ENCODE data around the gene RUNDC1. TPM values are rescaled to one million over a fixed set of nuclear protein-coding genes. Genes with fewer than 3 reads are reported as not detected.

The RUNDC1 gene
- total RNA-seq, 6 experiments from 2014 or later: 9.9 to 14.6 (median 10.3) TPM

GRCh38 chr17:43024407-43025289 lies 44.3 kb downstream of the RUNDC1 start, which contains the start of gene RND2:
RND2 (plus strand) TSS chr17:43025231; CDS start chr17:43025348, 117 bp downstream.
- Mint-ChIP-seq H3K27me3 (ENCODE audit: insufficient read depth) (peaks cover 7% of the 10 kb centered on the region), H3K4me3 (peak within 1 kb of the TSS; percentile 92), H3K27ac (peak within 1 kb of the TSS; percentile 92), H3K36me3 (ENCODE audit: low read depth) (no peaks in the 10 kb centered on the region), H3K9me3 (no peaks in the 10 kb centered on the region), H3K4me1 (ENCODE audit: low read depth) (peaks cover 19% of the 10 kb centered on the region)
- TF ChIP-seq, protein P1, sequence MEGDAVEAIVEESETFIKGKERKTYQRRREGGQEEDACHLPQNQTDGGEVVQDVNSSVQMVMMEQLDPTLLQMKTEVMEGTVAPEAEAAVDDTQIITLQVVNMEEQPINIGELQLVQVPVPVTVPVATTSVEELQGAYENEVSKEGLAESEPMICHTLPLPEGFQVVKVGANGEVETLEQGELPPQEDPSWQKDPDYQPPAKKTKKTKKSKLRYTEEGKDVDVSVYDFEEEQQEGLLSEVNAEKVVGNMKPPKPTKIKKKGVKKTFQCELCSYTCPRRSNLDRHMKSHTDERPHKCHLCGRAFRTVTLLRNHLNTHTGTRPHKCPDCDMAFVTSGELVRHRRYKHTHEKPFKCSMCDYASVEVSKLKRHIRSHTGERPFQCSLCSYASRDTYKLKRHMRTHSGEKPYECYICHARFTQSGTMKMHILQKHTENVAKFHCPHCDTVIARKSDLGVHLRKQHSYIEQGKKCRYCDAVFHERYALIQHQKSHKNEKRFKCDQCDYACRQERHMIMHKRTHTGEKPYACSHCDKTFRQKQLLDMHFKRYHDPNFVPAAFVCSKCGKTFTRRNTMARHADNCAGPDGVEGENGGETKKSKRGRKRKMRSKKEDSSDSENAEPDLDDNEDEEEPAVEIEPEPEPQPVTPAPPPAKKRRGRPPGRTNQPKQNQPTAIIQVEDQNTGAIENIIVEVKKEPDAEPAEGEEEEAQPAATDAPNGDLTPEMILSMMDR (IDR thresholded peaks at IDR 0.05): peak; percentile 85
- peak; percentile 95 for DNase-seq

DNA sequence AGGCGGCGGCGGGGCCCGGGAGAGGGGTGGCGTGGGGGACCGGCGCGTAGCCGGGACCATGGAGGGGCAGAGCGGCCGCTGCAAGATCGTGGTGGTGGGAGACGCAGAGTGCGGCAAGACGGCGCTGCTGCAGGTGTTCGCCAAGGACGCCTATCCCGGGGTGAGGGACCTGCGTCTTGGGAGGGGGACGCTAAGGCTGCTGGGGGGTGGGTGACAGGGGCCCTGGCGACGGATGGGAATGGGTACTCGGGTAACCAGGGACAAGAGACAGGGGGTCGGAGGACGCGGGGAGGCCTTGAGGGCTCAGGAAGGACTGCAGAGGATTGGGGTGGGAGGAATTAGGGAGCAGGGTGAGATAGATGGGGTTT lies 44.9 kb downstream of the RUNDC1 start:
- H3K27ac Mint-ChIP-seq: no peak overlapping the region

GRCh38 chr17:43025766-43026537 lies 45.6 kb downstream of the RUNDC1 start:
- H3K9me3 Mint-ChIP-seq: no peaks in the 10 kb centered on the region
- no peak overlapping the region for H3K27ac Mint-ChIP-seq
- TF ChIP-seq, protein P1 (IDR thresholded peaks at IDR 0.05): no peak
- H3K4me1 Mint-ChIP-seq (ENCODE audit: low read depth): peaks cover 10% of the 10 kb centered on the region
- H3K4me3 Mint-ChIP-seq: peak overlapping the region; percentile 79; the same call in 1 of the 2 replicates
- H3K27me3 Mint-ChIP-seq (ENCODE audit: insufficient read depth): peaks cover 7% of the 10 kb centered on the region
- no peak for DNase-seq
- H3K36me3 Mint-ChIP-seq (ENCODE audit: low read depth): no peaks in the 10 kb centered on the region

More for the DNA sequence above, 44.9 kb downstream of the RUNDC1 start:
- H3K9me3 Mint-ChIP-seq: no peaks in the 10 kb centered on the region
- H3K36me3 Mint-ChIP-seq (ENCODE audit: low read depth): no peaks in the 10 kb centered on the region
- H3K4me1 Mint-ChIP-seq (ENCODE audit: low read depth): peaks cover 12% of the 10 kb centered on the region
- H3K4me3 Mint-ChIP-seq: peak overlapping the region; percentile 79
- H3K27me3 Mint-ChIP-seq (ENCODE audit: insufficient read depth): peaks cover 7% of the 10 kb centered on the region
- no peak for DNase-seq
- TF ChIP-seq, protein P1 (IDR thresholded peaks at IDR 0.05): no peak

DNA sequence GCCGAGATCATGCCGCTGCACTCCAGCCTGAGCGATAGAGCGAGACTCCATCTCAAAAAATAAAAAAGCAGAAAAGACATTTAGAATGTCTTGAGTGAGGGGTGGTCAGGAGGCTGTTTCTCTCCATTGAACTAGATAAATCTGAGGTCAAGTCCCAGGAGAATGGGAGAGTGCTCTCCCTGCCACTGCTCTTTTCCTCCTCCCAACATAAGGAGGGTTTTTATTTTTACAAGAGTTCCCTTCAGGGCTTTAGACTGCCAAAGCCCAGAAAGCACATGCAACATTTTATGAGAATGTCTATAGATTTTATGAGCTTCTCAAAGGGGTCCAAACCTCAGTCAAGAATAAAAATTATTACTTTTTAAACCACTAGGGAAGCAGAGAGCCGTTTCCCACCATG lies 46.2 kb downstream of the RUNDC1 start:
- TF ChIP-seq, protein P1 (IDR thresholded peaks at IDR 0.05): peak; percentile 20; the same call in 1 of the 2 replicates
- no peak overlapping the region for H3K27ac Mint-ChIP-seq
- H3K4me1 Mint-ChIP-seq (ENCODE audit: low read depth): peaks cover 10% of the 10 kb centered on the region
- H3K27me3 Mint-ChIP-seq (ENCODE audit: insufficient read depth): peaks cover 7% of the 10 kb centered on the region
- no peaks in the 10 kb centered on the region for H3K9me3 Mint-ChIP-seq
- DNase-seq: no peak
- H3K36me3 Mint-ChIP-seq (ENCODE audit: low read depth): no peaks in the 10 kb centered on the region
- H3K4me3 Mint-ChIP-seq: no peak overlapping the region

DNA sequence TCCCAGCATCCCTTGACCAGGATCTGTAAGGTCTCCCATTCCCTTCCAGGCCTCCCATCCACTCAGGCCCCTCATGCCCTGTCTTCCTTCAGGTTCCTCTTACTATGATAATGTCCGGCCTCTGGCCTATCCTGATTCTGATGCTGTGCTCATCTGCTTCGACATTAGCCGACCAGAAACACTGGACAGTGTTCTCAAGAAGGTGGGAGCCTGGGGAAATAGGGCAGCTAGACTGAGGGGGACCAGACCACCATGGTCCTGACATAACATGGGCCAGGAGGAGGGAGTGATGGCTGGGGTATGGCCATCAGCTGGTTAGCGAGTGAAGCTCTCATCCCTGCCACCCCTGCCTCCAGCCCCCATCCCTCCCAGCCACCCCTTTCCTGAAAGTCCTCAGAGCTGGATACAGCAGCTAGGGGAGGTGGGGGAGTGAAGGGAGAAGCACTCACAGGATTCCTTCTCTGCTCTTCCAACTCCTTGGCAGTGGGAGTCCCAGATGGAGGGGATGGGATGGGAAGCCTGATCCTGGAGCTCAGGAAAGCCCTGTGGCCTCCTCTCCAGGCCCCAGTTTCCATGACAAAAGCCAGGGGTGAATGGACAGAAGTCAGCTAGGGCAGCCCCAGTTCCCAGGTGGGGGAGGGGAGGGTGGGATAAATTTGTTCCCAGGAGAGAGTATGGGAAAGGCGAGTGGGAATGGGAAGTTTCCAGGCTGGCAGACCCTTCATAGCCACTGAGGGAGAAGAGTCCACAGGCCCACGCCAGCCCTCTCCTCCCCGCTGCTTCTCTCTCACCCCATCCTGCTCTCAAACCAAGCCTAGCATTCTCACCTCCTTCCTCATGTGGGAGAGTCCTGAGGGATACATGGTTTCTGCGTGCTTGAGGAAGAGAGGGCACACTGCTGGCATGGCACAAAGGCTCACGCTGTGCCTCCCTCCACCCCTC lies 47.0 kb downstream of the RUNDC1 start:
- peaks cover 7% of the 10 kb centered on the region for H3K27me3 Mint-ChIP-seq (ENCODE audit: insufficient read depth)
- no peaks in the 10 kb centered on the region for H3K36me3 Mint-ChIP-seq (ENCODE audit: low read depth)

More for the DNA sequence above, 47.0 kb downstream of the RUNDC1 start:
- DNase-seq: no peak
- H3K27ac Mint-ChIP-seq: no peak overlapping the region; the same call in 1 of the 2 replicates
- H3K4me3 Mint-ChIP-seq: no peak overlapping the region
- peaks cover 10% of the 10 kb centered on the region for H3K4me1 Mint-ChIP-seq (ENCODE audit: low read depth)
- TF ChIP-seq, protein P1 (IDR thresholded peaks at IDR 0.05): no peak; the same call in 1 of the 2 replicates
- no peaks in the 10 kb centered on the region for H3K9me3 Mint-ChIP-seq
